GM21723 (cell line): Measurements from ENCODE around the gene KAZN.

Experiments
- ATAC-seq: cut with Tn5 transposase; IDR thresholded peaks from one replicate; pipeline ENCODE4 v1.9.1; 2021; ENCODE audit warnings: mild to moderate bottlenecking, moderate library complexity; ENCODE audit not compliant: unreplicated experiment

Gene KAZN

DNA sequence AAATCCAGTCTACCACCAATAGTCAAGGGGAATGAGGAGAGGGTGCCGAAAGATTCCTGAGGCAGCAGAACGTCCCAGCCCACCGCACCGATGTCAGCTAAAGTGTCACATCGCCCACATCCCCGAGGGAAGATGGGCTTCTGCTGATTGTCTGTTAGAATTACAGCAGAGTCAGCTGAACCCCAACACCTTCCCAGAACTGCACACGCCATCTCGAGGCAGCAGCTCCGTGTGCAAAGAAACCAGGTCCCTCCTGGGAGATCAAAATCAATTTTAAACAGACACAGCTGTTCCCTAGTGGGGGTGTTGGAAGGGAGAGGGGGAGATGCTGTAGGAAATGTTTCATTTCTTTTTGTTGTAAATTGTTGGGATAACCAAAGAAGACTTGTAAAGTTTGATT, 12.8 kb upstream of the KAZN start:
- no peak for ATAC-seq

GRCh38 chr1:14590411-14591180, 7.9 kb upstream of the KAZN start:
- ATAC-seq = no peak

DNA sequence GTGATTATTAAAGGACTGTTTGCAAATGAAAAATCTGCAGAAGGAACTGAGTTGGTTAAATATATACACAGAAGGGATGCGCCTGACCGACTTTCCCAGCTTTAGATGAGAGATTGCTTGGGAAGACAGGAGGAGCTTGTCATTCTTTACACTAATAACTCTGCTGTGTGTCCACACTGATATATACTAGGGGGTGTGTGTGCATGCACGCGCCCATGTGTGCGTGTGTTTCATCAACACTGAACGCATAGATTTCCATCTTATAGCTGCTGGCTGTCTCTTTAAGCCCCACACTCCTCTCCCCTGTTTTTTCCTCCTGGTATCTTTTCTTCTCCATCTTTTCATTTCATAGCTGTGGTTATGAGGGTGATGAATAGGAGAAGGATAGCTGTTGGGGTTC, 6.9 kb upstream of the KAZN start:
- no peak for ATAC-seq

DNA sequence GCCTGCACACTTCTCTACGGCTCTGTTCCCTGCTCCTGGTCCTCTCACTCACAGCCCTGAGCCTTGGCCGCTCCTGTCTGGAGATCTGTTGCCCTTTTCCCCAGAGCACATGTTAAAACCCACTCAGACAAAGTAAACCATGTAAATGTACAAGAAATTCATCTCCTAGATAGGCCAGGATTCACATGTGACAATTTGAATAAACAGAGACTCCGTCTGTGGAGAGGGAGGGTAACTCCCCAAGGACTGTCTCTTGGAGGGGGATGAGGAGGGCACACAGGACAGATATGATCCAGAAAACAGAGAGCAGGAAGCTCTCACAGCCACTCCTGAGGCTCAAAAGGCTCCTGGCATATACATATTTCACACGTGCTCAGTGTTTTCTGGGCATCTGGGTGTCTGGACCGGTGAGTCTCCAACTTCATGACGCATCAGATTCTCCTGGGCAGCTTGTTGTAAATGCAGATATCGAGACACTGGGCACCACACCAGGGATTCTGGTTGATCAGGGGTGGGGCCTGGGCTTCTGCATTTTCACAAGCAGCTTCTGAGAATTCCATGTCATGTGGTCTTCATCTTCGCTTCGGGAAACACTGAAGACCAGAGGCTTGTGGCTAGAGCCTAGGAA, 6.4 kb upstream of the KAZN start:
- ATAC-seq = no peak

DNA sequence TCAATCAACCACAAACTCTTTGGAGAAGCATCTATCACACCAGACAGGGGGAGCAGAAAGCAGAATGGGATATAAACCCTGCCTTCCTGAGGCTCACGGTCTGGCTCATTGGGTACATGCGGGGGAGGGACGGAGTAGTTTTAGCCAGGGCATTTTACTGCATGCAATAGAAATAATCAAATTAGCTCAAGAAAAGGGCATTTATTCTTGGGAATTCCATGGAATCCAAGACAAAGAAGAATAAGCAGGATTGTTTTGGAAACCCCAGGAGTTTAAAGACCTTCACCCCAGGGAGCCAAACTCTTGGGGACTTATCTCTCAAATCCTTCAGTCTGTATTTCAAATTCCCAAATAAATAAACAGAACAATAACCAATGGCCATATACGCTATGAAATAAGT, 5.2 kb upstream of the KAZN start:
- no peak for ATAC-seq

DNA sequence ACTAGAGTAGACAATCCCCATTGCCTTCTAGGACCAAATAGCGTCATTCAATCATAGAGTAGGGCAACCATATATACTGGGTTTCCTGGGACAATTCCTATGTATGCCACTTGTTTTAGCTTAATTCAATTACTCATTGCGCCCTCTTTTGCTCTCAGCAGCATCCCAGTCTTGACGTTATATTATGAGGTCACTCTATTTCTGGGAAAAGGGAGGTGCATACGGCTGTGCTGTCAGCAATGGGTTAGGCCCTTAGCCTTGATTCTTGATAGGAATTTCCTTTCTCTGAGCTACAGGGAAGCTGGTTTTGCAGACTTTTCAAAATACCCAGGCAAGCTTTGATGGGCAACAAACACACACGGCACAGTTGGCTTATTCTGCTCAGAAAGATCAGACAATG, 4.4 kb upstream of the KAZN start:
- ATAC-seq = no peak

DNA sequence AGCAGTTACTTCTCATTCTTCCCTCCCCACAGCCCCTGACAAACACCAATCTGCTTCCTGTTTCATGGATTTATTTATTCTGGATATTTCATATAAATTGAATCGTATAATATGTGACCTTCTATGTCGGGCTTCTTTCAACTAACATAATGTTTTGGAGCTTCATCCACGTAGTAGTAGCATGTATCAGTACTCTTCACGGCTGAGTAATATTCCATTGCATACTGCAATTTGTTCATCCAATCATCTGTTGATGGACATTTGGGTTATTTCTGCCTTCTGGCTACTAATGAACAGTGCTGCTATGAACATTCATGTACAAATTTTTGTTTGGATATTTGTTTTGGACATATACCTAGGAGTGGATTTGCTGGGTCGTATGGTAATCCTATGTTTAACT, 1.9 kb upstream of the KAZN start:
- ATAC-seq = no peak

DNA sequence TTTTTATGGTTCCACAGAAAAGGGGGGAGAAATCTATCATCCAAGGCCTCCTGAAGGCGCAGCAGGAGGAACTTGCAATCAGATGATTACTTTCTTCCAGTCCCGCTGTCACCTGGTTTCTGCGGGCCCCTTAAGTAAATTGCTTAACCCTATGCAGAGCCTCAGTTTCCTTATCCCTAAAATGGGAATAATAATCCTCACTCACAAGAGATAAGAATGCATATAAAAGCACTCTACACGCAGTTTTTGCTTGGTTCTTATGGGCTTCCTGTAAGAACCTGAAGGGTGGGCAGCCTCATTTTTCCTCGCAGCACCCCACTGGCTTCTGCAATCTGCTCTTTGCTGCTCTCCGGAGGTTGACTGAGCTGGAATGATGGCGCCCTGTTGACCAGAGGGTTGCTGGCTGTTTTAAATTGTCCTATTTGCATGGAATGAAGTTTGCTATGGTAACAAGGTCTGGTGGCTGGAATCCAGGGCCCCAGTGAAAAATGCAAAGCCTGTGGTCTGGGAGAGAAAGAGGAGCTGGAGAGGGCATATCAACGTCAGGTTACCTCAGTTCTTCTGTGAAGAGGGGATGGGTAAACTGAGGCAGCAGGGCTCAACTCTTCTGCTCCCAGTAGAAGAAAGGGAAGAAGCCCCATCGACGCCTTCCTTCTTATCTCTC, 1.0 kb upstream of the KAZN start:
- no peak for ATAC-seq

DNA sequence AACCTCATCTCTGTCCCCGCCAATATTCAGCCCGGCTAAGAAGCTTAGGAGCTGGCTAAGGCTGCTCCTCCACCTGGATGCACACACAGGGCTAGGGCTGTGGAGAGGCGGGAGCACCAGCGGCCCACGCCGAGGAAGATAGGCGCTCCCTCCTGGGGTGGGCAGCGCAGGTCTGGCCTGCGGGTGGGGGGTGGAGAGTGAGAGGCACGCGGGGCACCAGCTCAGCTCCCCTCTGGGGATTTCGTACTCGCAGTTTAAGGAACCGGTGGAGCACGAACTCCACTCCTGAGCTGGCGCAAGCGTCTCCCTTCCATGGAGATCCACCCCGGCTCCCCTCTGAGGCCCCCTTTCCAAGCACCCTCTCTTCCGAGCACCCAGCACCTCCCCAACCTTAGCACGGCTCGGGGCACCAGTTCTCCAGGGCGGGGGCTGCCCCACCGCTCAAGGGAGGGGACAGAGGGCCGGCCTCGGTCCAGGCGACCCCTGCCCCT, 433 bp upstream of the KAZN start:
- ATAC-seq = no peak

- no peak for ATAC-seq
Observed at GRCh38 chr1:14599183-14599791, 802 bp downstream of the KAZN start.

DNA sequence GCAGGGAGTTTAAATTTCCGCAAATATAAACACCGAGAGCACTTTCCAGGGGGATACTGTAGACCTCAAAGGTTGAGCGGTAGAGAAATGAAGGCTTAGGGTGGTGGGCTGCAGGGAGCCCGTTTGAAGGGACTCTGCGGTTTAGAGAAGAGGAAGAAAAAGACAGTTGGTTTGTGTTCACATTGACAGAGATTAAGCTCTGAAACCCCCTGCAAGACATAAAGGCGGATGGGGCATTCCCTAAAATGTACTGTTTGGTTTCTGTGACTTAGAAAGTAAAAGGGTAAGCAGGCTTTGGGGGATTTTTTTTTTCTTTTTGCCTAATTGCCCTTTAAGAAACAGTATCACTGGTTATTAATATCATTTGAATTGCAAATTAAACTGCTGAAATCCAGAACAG, 1.3 kb downstream of the KAZN start:
- peak; percentile 80 for ATAC-seq

DNA sequence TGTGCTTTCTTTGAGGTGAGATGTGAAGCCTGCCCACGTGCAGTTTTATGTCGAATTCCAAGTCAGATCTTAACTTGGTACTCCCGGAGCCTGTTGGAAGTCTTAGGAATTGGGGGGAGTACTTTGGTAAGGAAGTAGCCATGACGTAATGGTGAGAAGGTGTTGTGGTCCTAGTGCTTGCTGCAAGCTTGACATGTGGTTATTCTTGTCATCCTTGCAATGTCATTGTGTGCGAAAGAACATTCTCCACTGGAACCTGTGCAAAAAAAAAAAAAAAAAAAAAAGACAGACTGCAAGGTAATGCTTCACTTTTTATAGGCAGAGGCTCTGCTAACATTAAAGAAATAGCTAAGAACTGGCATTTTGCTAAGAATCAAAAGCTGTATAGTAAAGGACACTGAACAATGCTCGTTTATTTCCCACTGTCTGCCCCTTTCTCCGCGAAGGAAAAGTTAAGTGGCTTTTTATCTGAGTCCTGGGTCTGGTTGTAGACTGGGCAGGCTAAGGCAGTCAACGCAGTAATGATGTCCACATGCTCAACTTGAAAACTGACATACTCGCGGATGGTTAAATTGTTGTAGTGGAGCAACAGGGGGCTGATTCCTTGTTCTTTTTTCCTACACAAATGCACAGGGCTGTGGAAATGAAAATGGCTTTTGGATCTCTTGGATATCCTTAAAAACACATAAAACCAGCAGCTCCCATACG, 2.1 kb downstream of the KAZN start:
- no peak for ATAC-seq

DNA sequence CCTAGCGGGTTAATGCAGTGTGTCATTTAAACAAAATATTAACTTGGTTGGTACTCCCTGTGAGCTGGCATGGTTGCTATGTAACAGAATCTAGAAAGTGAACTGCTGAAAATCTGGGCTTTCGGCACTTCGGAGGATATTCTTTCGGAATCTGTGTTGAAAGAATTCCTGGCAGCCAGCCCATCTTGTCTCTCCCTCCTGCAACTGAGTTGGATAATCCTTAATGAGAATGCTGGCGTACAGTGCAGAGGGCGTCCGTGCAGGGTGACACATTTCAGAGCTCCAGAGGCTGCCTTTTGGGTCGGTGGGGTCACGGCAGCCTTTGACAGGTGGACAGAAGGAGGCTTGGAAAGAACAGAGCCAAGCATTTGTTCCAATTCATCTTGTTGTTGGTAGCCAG, 3.7 kb downstream of the KAZN start:
- ATAC-seq = no peak

- no peak for ATAC-seq
Observed at GRCh38 chr1:14603645-14604044, 5.2 kb downstream of the KAZN start.

GRCh38 chr1:14604414-14604813, 5.9 kb downstream of the KAZN start:
- no peak for ATAC-seq

DNA sequence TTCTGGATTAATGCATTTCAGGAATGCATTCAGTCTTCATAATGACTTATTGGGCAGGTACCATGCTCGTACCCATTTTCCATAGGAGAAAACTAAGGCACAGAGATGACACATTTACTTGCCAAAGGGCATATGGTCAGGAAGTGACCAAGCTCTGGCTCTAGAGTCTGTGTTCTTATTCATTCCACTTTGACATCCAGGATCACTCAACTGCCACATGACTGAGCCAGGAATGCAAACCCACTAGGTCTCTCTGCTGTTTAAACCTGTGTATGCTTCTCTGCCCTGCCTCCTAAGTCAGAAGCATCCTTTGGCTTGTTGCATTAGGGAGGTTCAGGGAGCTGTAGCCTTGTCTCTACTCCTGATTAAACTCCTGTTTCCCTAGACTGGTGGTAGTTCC, 7.5 kb downstream of the KAZN start:
- no peak for ATAC-seq

- ATAC-seq = no peak
Observed at GRCh38 chr1:14606632-14607031, 8.1 kb downstream of the KAZN start.

DNA sequence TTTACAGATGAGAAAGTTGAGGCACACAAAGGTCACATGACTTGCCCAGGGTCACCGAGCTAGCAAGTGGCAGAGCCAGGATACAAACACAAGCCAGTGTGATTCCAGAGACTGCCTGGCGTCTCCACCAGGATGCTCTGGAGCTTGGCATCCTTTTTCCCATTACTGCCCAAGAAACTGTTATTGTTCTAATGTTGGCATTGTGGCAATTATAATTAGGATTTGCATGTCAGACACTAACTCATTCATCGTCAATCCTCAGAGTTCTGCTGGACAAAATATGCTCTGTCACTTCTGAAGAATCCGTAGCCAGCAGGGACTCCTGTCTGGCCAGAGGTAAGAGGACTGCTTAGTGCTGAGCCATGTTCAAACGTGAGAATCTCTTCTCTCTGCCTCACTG, 8.8 kb downstream of the KAZN start:
- ATAC-seq = no peak

- no peak for ATAC-seq
Observed at GRCh38 chr1:14608308-14608707, 9.8 kb downstream of the KAZN start.

GRCh38 chr1:14610761-14611160, 12.3 kb downstream of the KAZN start:
- ATAC-seq = no peak

- ATAC-seq = no peak
Observed at GRCh38 chr1:14611792-14612191, 13.3 kb downstream of the KAZN start.
